Keratinocyte (primary cell): Measurements from ENCODE around the gene BABAM2.

Experiments used
- EZH2 ChIP-seq: IDR thresholded peaks from one replicate; pipeline ENCODE4 v1.6.1; 2012; ENCODE audit warnings: inconsistent platforms, mild to moderate bottlenecking, low read length, moderate library complexity
- TF ChIP-seq, protein P1 (sequence below), 3 experiments: IDR thresholded peaks in 1 of 3; conservative IDR thresholded peaks in 1 of 3; optimal IDR thresholded peaks in 1 of 3; 2 replicates in 2 of 3; 3 replicates in 1 of 3; pipeline versions ENCODE3 to v1.5.1; 2011; ENCODE audit warnings: low read length in 3 of 3, mild to moderate bottlenecking in 3 of 3, moderate library complexity in 2 of 3, control low read depth in 1 of 3, inconsistent platforms in 1 of 3; ENCODE audit not compliant: insufficient read depth in 2 of 3; ENCODE audit errors: extremely low read depth in 1 of 3

DNA sequence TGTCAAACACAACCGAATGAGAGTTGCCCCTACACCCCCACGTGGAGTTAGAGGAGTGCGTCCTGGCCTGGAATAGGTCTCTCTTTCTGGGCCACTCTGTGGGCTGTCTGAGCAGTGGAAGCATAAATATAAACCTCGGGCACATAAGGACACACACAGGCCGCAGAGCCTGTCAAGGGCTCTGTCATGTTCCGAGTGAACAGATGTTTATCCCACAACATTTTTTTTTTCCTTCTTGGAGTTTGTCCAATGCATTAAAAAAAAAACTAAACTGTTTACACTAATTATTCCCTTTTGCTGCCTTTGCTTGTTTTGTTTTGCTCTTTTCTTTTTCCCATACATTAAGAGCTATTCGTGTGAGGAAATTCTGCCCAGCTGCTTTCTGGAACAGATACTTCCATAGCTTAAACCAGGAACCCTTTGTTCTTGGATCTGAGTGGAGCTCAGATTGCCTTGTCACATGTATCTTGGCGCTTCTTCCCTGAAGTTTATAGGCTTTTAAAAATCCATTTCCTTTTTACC is 273.8 kb downstream of the BABAM2 start:
- TF ChIP-seq, protein P1, sequence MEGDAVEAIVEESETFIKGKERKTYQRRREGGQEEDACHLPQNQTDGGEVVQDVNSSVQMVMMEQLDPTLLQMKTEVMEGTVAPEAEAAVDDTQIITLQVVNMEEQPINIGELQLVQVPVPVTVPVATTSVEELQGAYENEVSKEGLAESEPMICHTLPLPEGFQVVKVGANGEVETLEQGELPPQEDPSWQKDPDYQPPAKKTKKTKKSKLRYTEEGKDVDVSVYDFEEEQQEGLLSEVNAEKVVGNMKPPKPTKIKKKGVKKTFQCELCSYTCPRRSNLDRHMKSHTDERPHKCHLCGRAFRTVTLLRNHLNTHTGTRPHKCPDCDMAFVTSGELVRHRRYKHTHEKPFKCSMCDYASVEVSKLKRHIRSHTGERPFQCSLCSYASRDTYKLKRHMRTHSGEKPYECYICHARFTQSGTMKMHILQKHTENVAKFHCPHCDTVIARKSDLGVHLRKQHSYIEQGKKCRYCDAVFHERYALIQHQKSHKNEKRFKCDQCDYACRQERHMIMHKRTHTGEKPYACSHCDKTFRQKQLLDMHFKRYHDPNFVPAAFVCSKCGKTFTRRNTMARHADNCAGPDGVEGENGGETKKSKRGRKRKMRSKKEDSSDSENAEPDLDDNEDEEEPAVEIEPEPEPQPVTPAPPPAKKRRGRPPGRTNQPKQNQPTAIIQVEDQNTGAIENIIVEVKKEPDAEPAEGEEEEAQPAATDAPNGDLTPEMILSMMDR (optimal IDR thresholded peaks at IDR 0.05 in 1 of 3, IDR thresholded peaks at IDR 0.05 in 1 of 3, conservative IDR thresholded peaks at IDR 0.05 in 1 of 3; ENCODE audit: extremely low read depth in 1 of 3, insufficient read depth in 2 of 3, low read length in 3 of 3) = no peak
- no peak for TF ChIP-seq EZH2
